A673 (cell line): Measurements from ENCODE around the gene ZMYND11. TPM values are rescaled to one million over a fixed set of nuclear protein-coding genes. Genes with fewer than 3 reads are reported as not detected.

Experiments
- BruUV-seq: library from RNA; stranded (reverse); fragments of 400-500 nt; replicated peaks from 2 replicates; lab custom pipeline; 2021; lab: Mats Ljungman, UMichigan
- CTCF ChIA-PET: fragments of 300-600 bp; sonication (Branson Sonifier 250); formaldehyde crosslinking; loops from one replicate; lab custom pipeline; 2022; ENCODE audit warnings: antibody characterized with exemption; lab: Charles Lee
- POLR2A ChIA-PET: fragments of 300-600 bp; sonication (Branson Sonifier 250); formaldehyde crosslinking; loops from one replicate; lab custom pipeline; 2022; ENCODE audit warnings: antibody characterized with exemption; ENCODE audit not compliant: low non-redundant PET; lab: Charles Lee
- DNase-seq: peaks from one replicate; pipeline ENCODE4 v3.0.0-alpha.2; 2015; ENCODE audit warnings: low spot score
- H3K27ac ChIP-seq: fragments of 200-600 bp; sonication (generic); 2 replicates; pipeline ENCODE4 v1.5.1; 2016; ENCODE audit warnings: mixed run types, low read depth, mild to moderate bottlenecking, mixed read lengths, antibody characterized with exemption, low read length; ENCODE audit not compliant: poor library complexity, severe bottlenecking
- H3K27me3 ChIP-seq: fragments of 200-600 bp; sonication (generic); replicated peaks from 2 replicates; pipeline ENCODE4 v1.6.1; 2017; ENCODE audit warnings: mixed run types, low read depth, mild to moderate bottlenecking, mixed read lengths, antibody characterized with exemption, low read length; ENCODE audit not compliant: insufficient read depth, poor library complexity
- H3K36me3 ChIP-seq: fragments of 200-600 bp; sonication (generic); 2 replicates; pipeline ENCODE4 v1.6.1; 2016; ENCODE audit warnings: mixed run types, mild to moderate bottlenecking, mixed read lengths, antibody characterized with exemption, low read length; ENCODE audit not compliant: insufficient read depth, poor library complexity, severe bottlenecking
- H3K4me1 ChIP-seq: fragments of 200-600 bp; sonication (generic); 2 replicates; pipeline ENCODE4 v1.6.1; 2017; ENCODE audit warnings: mixed run types, mild to moderate bottlenecking, mixed read lengths, antibody characterized with exemption, low read length; ENCODE audit not compliant: insufficient read depth, poor library complexity, severe bottlenecking
- H3K4me3 ChIP-seq: fragments of 200-600 bp; sonication (generic); 2 replicates; pipeline ENCODE4 v1.5.1; 2016; ENCODE audit warnings: low read depth, mixed run types, mild to moderate bottlenecking, mixed read lengths, low read length; ENCODE audit not compliant: poor library complexity, severe bottlenecking
- H3K9me3 ChIP-seq: fragments of 200-600 bp; sonication (generic); 2 replicates; pipeline ENCODE4 v1.6.1; 2016; ENCODE audit warnings: mixed run types, low read depth, mild to moderate bottlenecking, mixed read lengths, antibody characterized with exemption, low read length; ENCODE audit not compliant: poor library complexity, severe bottlenecking
- EZH2 ChIP-seq: fragments of 200-600 bp; sonication (generic); IDR thresholded peaks from 2 replicates; pipeline ENCODE4 v1.6.1; 2017; ENCODE audit warnings: borderline replicate concordance, low read depth, mild to moderate bottlenecking, mixed read lengths, antibody characterized with exemption, low read length; ENCODE audit not compliant: poor library complexity, severe bottlenecking
- intact Hi-C: fragments of 100-400 bp; cut with micrococcal nuclease; formaldehyde crosslinking; loops from one replicate; pipeline ENCODE4 v1.10.0; 2022; ENCODE audit not compliant: unreplicated experiment
- total RNA-seq: library from RNA; stranded (reverse); gene quantifications from 2 replicates; pipeline ENCODE4 v1.2.3, GENCODE V29; 2021
- TF ChIP-seq, protein P1 (sequence below): fragments of 300-800, 200-600 bp; sonication (generic); conservative IDR thresholded peaks from 2 replicates; pipeline ENCODE4 v1.5.1; 2017; ENCODE audit warnings: low read depth, mild to moderate bottlenecking, antibody characterized with exemption, low read length, moderate library complexity, mixed read lengths

ZMYND11 gene
- total RNA-seq, 1 experiment from 2014 or later, result 82.8 TPM

DNA sequence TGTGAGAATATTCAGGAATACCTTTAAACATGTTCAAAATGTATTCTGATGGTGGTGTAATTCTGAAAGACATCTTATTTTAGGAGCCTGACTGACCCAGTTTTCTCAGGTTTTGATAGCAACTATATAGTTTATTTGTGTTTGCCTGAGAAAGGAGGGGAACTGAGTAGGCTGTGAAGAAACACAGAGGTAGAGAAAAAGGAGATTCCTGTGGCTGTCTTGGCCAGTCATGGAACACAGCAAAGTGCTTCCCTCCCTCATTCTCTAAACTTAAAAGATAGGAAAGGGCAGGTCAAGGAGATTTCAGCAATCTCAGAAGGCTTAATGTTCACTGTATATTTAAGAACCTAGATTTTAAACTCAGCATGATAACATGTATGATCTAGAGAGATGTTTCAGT lies 43.5 kb downstream of the ZMYND11 start:
- Histone ChIP-seq H3K27ac (no peak overlapping the region), H3K4me1 (no peaks in the 10 kb centered on the region), H3K9me3 (peaks cover under 1% of the 10 kb centered on the region), H3K36me3 (peaks cover 21% of the 10 kb centered on the region), H3K4me3 (no peak overlapping the region), H3K27me3 (no peaks in the 10 kb centered on the region)
- no TSS peak for BruUV-seq
- ChIA-PET CTCF (no interaction called here), POLR2A (no interaction called here)
- no peak for DNase-seq
- intact Hi-C loops, result no loop called here
- TF ChIP-seq EZH2, result no peak
- TF ChIP-seq, protein P1, sequence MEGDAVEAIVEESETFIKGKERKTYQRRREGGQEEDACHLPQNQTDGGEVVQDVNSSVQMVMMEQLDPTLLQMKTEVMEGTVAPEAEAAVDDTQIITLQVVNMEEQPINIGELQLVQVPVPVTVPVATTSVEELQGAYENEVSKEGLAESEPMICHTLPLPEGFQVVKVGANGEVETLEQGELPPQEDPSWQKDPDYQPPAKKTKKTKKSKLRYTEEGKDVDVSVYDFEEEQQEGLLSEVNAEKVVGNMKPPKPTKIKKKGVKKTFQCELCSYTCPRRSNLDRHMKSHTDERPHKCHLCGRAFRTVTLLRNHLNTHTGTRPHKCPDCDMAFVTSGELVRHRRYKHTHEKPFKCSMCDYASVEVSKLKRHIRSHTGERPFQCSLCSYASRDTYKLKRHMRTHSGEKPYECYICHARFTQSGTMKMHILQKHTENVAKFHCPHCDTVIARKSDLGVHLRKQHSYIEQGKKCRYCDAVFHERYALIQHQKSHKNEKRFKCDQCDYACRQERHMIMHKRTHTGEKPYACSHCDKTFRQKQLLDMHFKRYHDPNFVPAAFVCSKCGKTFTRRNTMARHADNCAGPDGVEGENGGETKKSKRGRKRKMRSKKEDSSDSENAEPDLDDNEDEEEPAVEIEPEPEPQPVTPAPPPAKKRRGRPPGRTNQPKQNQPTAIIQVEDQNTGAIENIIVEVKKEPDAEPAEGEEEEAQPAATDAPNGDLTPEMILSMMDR, result no peak

DNA sequence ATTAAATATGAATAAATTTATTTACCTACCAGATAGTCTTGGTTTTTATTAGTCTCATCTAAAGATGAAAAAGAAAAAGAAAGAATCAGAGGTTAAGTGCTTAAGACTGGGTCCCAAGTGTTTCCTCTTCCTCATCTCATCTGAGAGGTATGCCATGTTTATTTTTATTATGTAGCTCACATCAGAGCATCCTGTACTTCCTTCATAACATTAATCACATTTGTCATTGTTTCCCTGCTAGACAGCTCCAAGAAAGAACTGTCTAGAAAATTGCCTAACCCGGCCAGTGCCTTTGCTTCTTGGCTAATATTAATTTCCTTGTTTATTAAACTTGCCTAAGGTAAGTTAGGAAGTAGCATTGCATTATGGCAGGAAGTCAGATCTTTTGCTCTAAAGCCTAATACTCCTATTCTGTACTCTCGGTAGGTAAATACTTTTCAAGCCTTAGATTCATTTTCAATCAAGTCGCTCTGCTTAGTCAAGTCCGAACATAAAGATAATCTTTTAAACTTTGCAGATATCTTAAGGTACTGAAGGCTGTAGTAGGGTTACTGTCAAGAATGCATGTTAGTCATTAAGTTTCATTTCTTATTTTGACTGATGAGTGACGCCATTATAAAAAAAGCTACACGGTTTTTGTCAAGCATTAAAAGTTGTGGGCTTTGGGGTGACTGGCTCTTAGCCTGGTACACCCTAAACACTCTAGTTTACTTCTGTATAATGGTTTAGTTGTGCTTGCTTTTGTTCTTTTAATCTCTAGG lies 47.4 kb downstream of the ZMYND11 start:
- CTCF ChIA-PET, result no interaction called here
- Histone ChIP-seq H3K4me3 (no peak overlapping the region), H3K36me3 (peaks cover 24% of the 10 kb centered on the region), H3K9me3 (peaks cover 7% of the 10 kb centered on the region), H3K4me1 (peaks cover 3% of the 10 kb centered on the region), H3K27me3 (no peaks in the 10 kb centered on the region), H3K27ac (no peak overlapping the region)
- DNase-seq, result no peak
- no TSS peak for BruUV-seq
- intact Hi-C loops, result no loop called here
- POLR2A ChIA-PET, result no interaction called here
- TF ChIP-seq, protein P1, result no peak
- TF ChIP-seq EZH2, result no peak

DNA sequence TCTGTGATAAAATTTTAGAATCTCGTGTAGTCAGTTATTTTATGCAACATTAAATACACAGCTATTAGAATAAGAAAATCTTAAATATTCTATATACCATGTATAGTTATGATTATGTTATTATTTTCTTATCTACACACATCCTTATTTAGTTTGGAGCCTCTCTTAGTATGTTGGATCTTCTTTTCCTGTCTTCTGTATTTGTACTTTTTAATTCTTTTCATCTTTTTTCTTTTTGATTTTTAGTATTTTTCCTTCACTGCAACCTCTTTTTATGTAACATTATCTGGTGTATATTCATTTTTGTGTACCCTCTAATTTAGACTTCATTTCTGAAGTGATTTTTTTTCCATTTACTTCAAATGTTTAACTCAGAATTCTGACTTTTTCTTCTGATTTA lies 48.9 kb downstream of the ZMYND11 start:
- no TSS peak for BruUV-seq
- no peak overlapping the region for H3K4me3 ChIP-seq
- CTCF ChIA-PET, result no interaction called here

More for the DNA sequence above, 48.9 kb downstream of the ZMYND11 start:
- POLR2A ChIA-PET, result no interaction called here
- Histone ChIP-seq H3K4me1 (peaks cover 3% of the 10 kb centered on the region), H3K36me3 (peaks cover 24% of the 10 kb centered on the region), H3K9me3 (peaks cover 7% of the 10 kb centered on the region), H3K27ac (no peak overlapping the region), H3K27me3 (no peaks in the 10 kb centered on the region)
- intact Hi-C loops, result no loop called here
- TF ChIP-seq EZH2, result no peak
- TF ChIP-seq, protein P1, result no peak
- no peak for DNase-seq
